ACC112 (cell line): ENCODE results near the gene TAAR8.
"Not testable (repeated sequence)": the region's sequence is repeated elsewhere in the genome, so short reads cannot be mapped to it uniquely, and the experiment has no call there.

Source experiments
- H2AFZ ChIP-seq: fragments of 200-600 bp; sonication (generic); one replicate; pipeline ENCODE4 v1.6.0; 2017; ENCODE audit warnings: antibody characterized with exemption, low read length; ENCODE audit not compliant: unreplicated experiment
- H3K27ac ChIP-seq: fragments of 200-600 bp; sonication (generic); 2 replicates; pipeline ENCODE4 v1.5.1; 2014; ENCODE audit warnings: low read depth, mild to moderate bottlenecking, antibody characterized with exemption, low read length, moderate library complexity
- H3K27me3 ChIP-seq: fragments of 200-600 bp; sonication (generic); 2 replicates; pipeline ENCODE4 v1.6.1; 2014; ENCODE audit warnings: mild to moderate bottlenecking, antibody characterized with exemption, low read length, moderate library complexity, mixed read lengths; ENCODE audit not compliant: insufficient read depth
- H3K36me3 ChIP-seq: fragments of 200-600 bp; sonication (generic); 2 replicates; pipeline ENCODE4 v1.6.1; 2016; ENCODE audit warnings: mild to moderate bottlenecking, antibody characterized with exemption, low read length, moderate library complexity, mixed read lengths; ENCODE audit not compliant: insufficient read depth
- H3K4me1 ChIP-seq: fragments of 200-600 bp; sonication (generic); one replicate; pipeline ENCODE4 v1.6.1; 2016; ENCODE audit warnings: low read length, mixed read lengths; ENCODE audit not compliant: insufficient read depth, unreplicated experiment, control insufficient read depth
- H3K4me3 ChIP-seq: fragments of 200-600 bp; sonication (generic); 2 replicates; pipeline ENCODE4 v1.5.1; 2014; ENCODE audit warnings: mild to moderate bottlenecking, low read depth, low read length
- H3K79me2 ChIP-seq: fragments of 200-600 bp; sonication (generic); one replicate; pipeline ENCODE4 v1.6.0; 2016; ENCODE audit warnings: low read length; ENCODE audit not compliant: control insufficient read depth, unreplicated experiment, insufficient read depth

Gene TAAR8

DNA sequence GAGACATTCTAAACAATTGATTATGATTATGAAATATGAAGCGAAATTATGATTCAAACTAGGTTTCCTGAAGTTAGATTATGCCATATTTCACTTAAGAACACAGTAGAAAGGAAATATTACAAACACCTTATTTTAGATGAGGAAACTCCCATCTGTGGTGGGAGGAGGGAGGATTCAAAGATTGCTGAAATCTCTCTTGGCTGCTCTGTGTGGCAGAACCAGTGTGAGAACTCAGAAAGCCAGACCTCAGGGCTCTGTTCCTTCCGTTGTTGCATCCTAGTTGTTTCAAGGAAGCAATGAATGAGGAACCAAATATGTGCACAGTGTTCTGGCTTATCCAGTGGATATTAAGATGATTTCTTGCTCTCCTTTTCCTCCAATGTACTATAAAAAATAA, 35.0 kb downstream of the TAAR8 start:
- no peak overlapping the region for H3K4me3 ChIP-seq
- H3K27me3 ChIP-seq, result peaks cover 69% of the 10 kb centered on the region
- no peaks in the 10 kb centered on the region for H3K36me3 ChIP-seq
- no peaks in the 10 kb centered on the region for H3K4me1 ChIP-seq
- H3K27ac ChIP-seq, result no peak overlapping the region
- no peaks in the 10 kb centered on the region for H3K79me2 ChIP-seq
- H2AFZ ChIP-seq, result no peak overlapping the region

DNA sequence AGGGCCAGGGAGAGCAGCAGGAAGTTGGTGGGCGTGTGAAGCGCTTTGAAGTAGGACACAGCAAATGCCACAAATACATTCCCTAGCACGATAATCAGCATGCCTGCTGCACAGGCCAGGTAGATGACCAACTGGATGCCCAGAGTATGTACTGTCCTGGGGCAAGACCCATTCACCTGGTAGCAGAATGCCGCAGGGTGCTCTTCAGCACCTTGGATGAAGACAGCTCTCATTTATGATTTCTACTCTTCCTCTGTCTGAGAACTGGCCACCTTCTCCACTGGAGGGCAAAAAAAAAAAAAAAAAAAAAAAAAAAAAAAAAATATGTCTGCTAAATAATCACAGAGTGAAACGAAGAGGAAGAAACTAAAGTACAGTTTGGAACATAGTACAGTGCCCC, 37.0 kb downstream of the TAAR8 start, which contains the start of gene TAAR5:
TAAR5 (minus strand) TSS at position 288 of the 400 bp plus-strand sequence; CDS start at position 233, 55 bp downstream.
- no peaks in the 10 kb centered on the region for H3K79me2 ChIP-seq
- no peak within 1 kb of the TSS for H2AFZ ChIP-seq
- peaks cover 69% of the 10 kb centered on the region for H3K27me3 ChIP-seq
- H3K36me3 ChIP-seq, result no peaks in the 10 kb centered on the region
- H3K4me1 ChIP-seq, result no peaks in the 10 kb centered on the region
- H3K27ac ChIP-seq, result no peak within 1 kb of the TSS
- H3K4me3 ChIP-seq, result no peak within 1 kb of the TSS

DNA sequence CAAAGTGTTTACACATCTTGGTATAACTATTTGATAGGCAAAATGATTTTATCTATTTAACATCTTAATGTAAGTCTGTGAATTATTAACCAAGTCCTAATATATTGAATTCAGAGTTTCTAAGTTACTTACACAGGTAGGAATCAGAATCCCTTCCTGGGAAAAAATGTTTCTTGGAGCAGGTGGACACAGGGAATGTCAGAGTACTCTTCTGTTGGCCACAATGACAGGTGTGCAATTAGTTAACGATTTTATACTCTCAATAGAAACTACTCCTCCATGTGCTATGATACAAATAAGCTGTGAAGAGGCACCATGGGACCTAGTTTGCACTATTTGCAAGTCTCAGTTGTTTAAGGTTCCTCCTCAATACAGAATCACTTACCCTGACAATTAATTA, 37.9 kb downstream of the TAAR8 start:
- Histone ChIP-seq H3K4me1 (no peaks in the 10 kb centered on the region), H3K79me2 (no peaks in the 10 kb centered on the region), H3K4me3 (no peak overlapping the region), H2AFZ (no peak overlapping the region), H3K36me3 (no peaks in the 10 kb centered on the region), H3K27me3 (peaks cover 70% of the 10 kb centered on the region), H3K27ac (no peak overlapping the region)

DNA sequence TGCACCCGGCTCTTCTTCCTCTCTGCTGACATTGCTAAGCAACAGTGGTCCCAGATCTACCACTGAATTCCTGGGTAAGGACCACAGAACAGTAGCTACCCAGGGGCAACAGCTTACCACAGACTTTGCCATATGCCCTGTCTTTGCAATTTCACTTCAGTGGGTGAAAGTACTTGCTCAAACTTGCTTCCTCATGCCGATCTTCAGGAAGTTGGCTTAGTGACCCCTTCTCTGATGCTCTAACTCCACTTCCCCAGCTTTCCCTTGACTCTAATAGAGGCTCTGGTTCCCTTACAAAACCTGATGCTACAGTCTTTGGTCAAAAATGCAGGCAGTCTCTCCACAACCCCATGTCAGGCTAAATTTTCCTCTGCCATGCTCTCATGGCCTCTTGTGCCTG, 40.4 kb downstream of the TAAR8 start:
- H3K4me3 ChIP-seq, result no peak overlapping the region
- no peaks in the 10 kb centered on the region for H3K4me1 ChIP-seq
- peaks cover 80% of the 10 kb centered on the region for H3K27me3 ChIP-seq
- H3K79me2 ChIP-seq, result no peaks in the 10 kb centered on the region
- no peak overlapping the region for H2AFZ ChIP-seq
- H3K36me3 ChIP-seq, result no peaks in the 10 kb centered on the region
- H3K27ac ChIP-seq, result no peak overlapping the region

DNA sequence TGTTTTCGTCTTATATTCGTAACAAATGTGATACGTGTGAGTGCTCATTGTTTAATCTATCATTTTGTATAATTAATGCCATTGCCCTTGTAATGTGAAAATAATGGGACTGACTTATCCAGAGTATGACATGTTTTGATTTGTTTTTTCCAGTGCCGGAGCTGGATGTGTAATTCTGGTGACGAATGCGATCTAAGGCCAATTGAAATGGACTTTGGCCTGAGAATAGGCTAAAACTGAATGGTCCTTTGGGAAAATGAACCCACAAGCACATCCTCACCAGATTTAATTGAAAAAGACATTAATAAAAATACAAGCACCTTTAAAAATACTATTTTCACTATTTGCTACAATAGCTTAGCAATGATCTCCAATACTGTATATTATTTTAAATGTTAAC, 43.7 kb downstream of the TAAR8 start:
- no peaks in the 10 kb centered on the region for H3K79me2 ChIP-seq
- H3K4me1 ChIP-seq, result no peaks in the 10 kb centered on the region
- H3K36me3 ChIP-seq, result no peaks in the 10 kb centered on the region
- no peak overlapping the region for H3K27ac ChIP-seq
- H3K4me3 ChIP-seq, result no peak overlapping the region
- H2AFZ ChIP-seq, result no peak overlapping the region
- H3K27me3 ChIP-seq, result peaks cover 82% of the 10 kb centered on the region

DNA sequence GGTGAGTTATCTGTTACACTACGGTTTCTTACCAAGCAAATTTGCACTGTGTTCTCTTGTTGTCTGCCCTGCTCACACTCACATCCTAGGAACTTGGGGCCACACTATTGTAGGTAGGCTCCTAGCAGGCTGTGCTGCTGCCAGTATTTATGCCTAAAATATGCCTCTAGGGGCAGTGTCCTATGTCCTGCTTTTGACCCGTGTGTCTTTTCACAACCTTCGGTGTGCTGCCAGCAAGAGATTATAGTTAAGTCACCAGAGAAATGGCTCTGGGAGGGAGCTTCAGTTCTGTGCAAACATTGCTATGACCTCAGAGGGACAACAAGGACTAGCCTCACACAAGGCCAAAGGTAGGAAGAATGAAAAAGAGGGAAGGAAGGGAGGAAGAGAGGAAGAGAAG, 46.0 kb downstream of the TAAR8 start:
- no peak overlapping the region for H3K27ac ChIP-seq
- peaks cover 60% of the 10 kb centered on the region for H3K27me3 ChIP-seq
- no peaks in the 10 kb centered on the region for H3K36me3 ChIP-seq
- no peaks in the 10 kb centered on the region for H3K4me1 ChIP-seq
- H2AFZ ChIP-seq, result no peak overlapping the region
- H3K79me2 ChIP-seq, result no peaks in the 10 kb centered on the region
- H3K4me3 ChIP-seq, result no peak overlapping the region

DNA sequence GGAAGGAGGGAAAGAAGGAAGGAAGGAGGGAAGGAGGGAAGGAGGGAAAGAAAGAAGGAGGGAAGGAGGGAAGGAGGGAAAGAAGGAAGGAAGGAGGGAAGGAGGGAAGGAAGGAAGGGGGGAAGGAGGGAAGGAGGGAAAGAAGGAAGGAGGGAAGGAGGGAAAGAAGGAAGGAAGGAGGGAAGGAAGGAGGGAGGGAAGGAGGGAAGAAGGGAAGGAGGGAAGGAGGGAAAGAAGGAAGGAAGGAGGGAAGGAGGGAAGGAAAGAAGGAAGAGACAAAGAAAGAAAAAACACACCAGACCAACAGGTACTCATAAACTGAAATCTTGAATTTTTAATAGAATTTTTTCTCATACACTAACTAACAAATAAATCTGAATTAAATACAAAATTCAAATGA, 48.4 kb downstream of the TAAR8 start:
- H3K27ac ChIP-seq, H3K4me3 ChIP-seq, H3K4me1 ChIP-seq, H3K79me2 ChIP-seq, H2AFZ ChIP-seq, H3K36me3 ChIP-seq: not testable (repeated sequence)
- peaks cover 50% of the 10 kb centered on the region for H3K27me3 ChIP-seq
